Naive thymus-derived CD4-positive, alpha-beta T cell (primary cell): ENCODE results near the gene EPHA3. TPM values are rescaled to one million over a fixed set of nuclear protein-coding genes. Genes with fewer than 3 reads are reported as not detected.

Experiments used
- ATAC-seq: fragments of 150-1000 bp; cut with Tn5 transposase; 2 replicates; pipeline ENCODE4 v1.10.0; 2021; ENCODE audit warnings: mild to moderate bottlenecking, moderate library complexity
- CTCF ChIA-PET: fragments of 350-600 bp; sonication (Branson Sonifier 250); formaldehyde crosslinking; loops from one replicate; lab custom pipeline; 2021; ENCODE audit warnings: antibody characterized with exemption; lab: Charles Lee
- POLR2A ChIA-PET: fragments of 350-600 bp; sonication (Branson Sonifier 250); formaldehyde crosslinking; loops from one replicate; lab custom pipeline; 2021; ENCODE audit warnings: antibody characterized with exemption, inconsistent platforms; lab: Charles Lee
- DNase-seq, 9 donors: peaks; one replicate each; pipeline versions ENCODE4 v3.0.0 to v3.0.0-alpha.2; 2020 to 2022; ENCODE audit warnings: mixed read lengths in 1 of 9
- H3K27ac ChIP-seq: one replicate; pipeline ENCODE4 v1.7.0; 2013; ENCODE audit warnings: mild to moderate bottlenecking, low read depth, low read length, moderate library complexity
- H3K27me3 ChIP-seq, 2 donors: one replicate each; pipeline ENCODE4 v1.7.0; 2013; ENCODE audit warnings: low read length in 2 of 2, mild to moderate bottlenecking in 2 of 2, moderate library complexity in 2 of 2; ENCODE audit not compliant: control insufficient read depth in 2 of 2, insufficient read depth in 2 of 2
- H3K36me3 ChIP-seq, 3 experiments: 1 replicate in 2 of 3; 2 replicates in 1 of 3; pipeline ENCODE4 v1.7.0; 2013; ENCODE audit warnings: low read length in 3 of 3, mild to moderate bottlenecking in 3 of 3, moderate library complexity in 1 of 3; ENCODE audit not compliant: insufficient read depth in 3 of 3, control insufficient read depth in 2 of 3
- H3K4me1 ChIP-seq, 2 donors: one replicate each; pipeline ENCODE4 v1.7.0; 2013; ENCODE audit warnings: low read length in 2 of 2, mild to moderate bottlenecking in 2 of 2, moderate library complexity in 1 of 2; ENCODE audit not compliant: control insufficient read depth in 2 of 2, insufficient read depth in 2 of 2
- H3K4me3 ChIP-seq: 2 replicates; pipeline ENCODE4 v1.7.0; 2013; ENCODE audit warnings: mild to moderate bottlenecking, low read length
- H3K9me3 ChIP-seq, 3 experiments: 1 replicate in 2 of 3; 2 replicates in 1 of 3; pipeline ENCODE4 v1.7.0; 2013; ENCODE audit warnings: low read length in 3 of 3; ENCODE audit not compliant: control insufficient read depth in 2 of 3
- H3K27ac Mint-ChIP-seq, 9 donors: one replicate each; pipeline ENCODE4 v1.8.0; 2020 to 2022; ENCODE audit warnings: mixed read lengths in 9 of 9, mild to moderate bottlenecking in 8 of 9, moderate library complexity in 5 of 9, inconsistent platforms in 2 of 9
- H3K27me3 Mint-ChIP-seq, 5 donors: one replicate each; pipeline ENCODE4 v1.8.0; 2021 to 2022; ENCODE audit warnings: mixed read lengths in 5 of 5, mild to moderate bottlenecking in 1 of 5
- H3K36me3 Mint-ChIP-seq, 5 donors: one replicate each; pipeline ENCODE4 v1.8.0; 2020 to 2022; ENCODE audit warnings: mixed read lengths in 5 of 5, mild to moderate bottlenecking in 3 of 5, inconsistent platforms in 1 of 5
- H3K4me1 Mint-ChIP-seq, 7 donors: one replicate each; pipeline ENCODE4 v1.8.0; 2020 to 2022; ENCODE audit warnings: mixed read lengths in 7 of 7, mild to moderate bottlenecking in 3 of 7, inconsistent platforms in 1 of 7
- H3K4me3 Mint-ChIP-seq, 10 donors: one replicate each; pipeline ENCODE4 v1.8.0; 2020 to 2022; ENCODE audit warnings: mild to moderate bottlenecking in 10 of 10, mixed read lengths in 10 of 10, moderate library complexity in 6 of 10, inconsistent platforms in 2 of 10
- H3K9me3 Mint-ChIP-seq, 11 donors: one replicate each; pipeline ENCODE4 v1.8.0; 2020 to 2022; ENCODE audit warnings: mixed read lengths in 11 of 11, mild to moderate bottlenecking in 4 of 11, inconsistent platforms in 1 of 11, moderate library complexity in 1 of 11
- intact Hi-C, 2 donors: fragments of 100-400 bp; cut with micrococcal nuclease; formaldehyde crosslinking; loops; one replicate each; pipeline ENCODE4 v1.15.1; 2023
- polyA plus RNA-seq, 2 donors: library from polyadenylated mRNA; unstranded; fragments of 300-500 nt; fragmentation: Illumina TruSeq; gene quantifications; one replicate each; pipeline ENCODE4 v1.2.3, GENCODE V29; 2021
- total RNA-seq, 6 experiments: library from RNA in 5 of 6; stranded (reverse) in 5 of 6; gene quantifications; 1 replicate in 5 of 6; 2 replicates in 1 of 6; pipeline ENCODE4 v1.2.3 and lab custom pipeline; 2021 to 2026

The EPHA3 gene
- total and polyA plus RNA-seq, 7 experiments from 2014 or later, result not detected

GRCh38 chr3:89372456-89372855 lies 265.0 kb downstream of the EPHA3 start:
- H3K27me3 Mint-ChIP-seq, result no peaks in the 10 kb centered on the region
- no peak for ATAC-seq
- intact Hi-C loops, result no loop called here
- no peak overlapping the region for H3K27ac ChIP-seq
- no peak for DNase-seq
- no peak overlapping the region for H3K4me3 Mint-ChIP-seq
- H3K27ac Mint-ChIP-seq, result no peak overlapping the region
- no peaks in the 10 kb centered on the region for H3K4me1 ChIP-seq
- no peaks in the 10 kb centered on the region for H3K36me3 Mint-ChIP-seq
- no peaks in the 10 kb centered on the region for H3K36me3 ChIP-seq
- no peaks in the 10 kb centered on the region for H3K9me3 ChIP-seq
- H3K4me3 ChIP-seq, result no peak overlapping the region
- no peaks in the 10 kb centered on the region for H3K27me3 ChIP-seq
- ChIA-PET POLR2A (no interaction called here), CTCF (interaction anchor here (0.7 kb wide), 1 partner anchor 10 kb away, joined by 4 read pairs; no protein-coding TSS in a partner anchor)
- peaks cover 2 to 26% (median 10%) of the 10 kb centered on the region in 11 donors for H3K9me3 Mint-ChIP-seq
- no peaks in the 10 kb centered on the region for H3K4me1 Mint-ChIP-seq

- Histone ChIP-seq H3K27me3 (no peaks in the 10 kb centered on the region), H3K36me3 (no peaks in the 10 kb centered on the region), H3K9me3 (no peaks in the 10 kb centered on the region), H3K4me3 (no peak overlapping the region), H3K27ac (no peak overlapping the region), H3K4me1 (no peaks in the 10 kb centered on the region)
- no peak for DNase-seq
- ChIA-PET POLR2A (no interaction called here), CTCF (no interaction called here)
- H3K27me3 Mint-ChIP-seq, result no peaks in the 10 kb centered on the region
- no peaks in the 10 kb centered on the region for H3K4me1 Mint-ChIP-seq
- H3K9me3 Mint-ChIP-seq, result peaks cover 2 to 16% (median 7%) of the 10 kb centered on the region in 11 donors
- H3K36me3 Mint-ChIP-seq, result no peaks in the 10 kb centered on the region
- H3K4me3 Mint-ChIP-seq, result no peak overlapping the region
- intact Hi-C loops, result no loop called here
- no peak for ATAC-seq
- H3K27ac Mint-ChIP-seq, result no peak overlapping the region
Measured at GRCh38 chr3:89373434-89373833, 266.0 kb downstream of the EPHA3 start.

GRCh38 chr3:89375451-89375850 lies 268.0 kb downstream of the EPHA3 start:
- ChIA-PET POLR2A (no interaction called here), CTCF (no interaction called here)
- no peaks in the 10 kb centered on the region for H3K27me3 ChIP-seq
- no peak overlapping the region for H3K4me3 ChIP-seq
- no peak overlapping the region for H3K4me3 Mint-ChIP-seq
- H3K27ac Mint-ChIP-seq, result no peak overlapping the region
- DNase-seq (no peak), ATAC-seq (no peak)
- no peaks in the 10 kb centered on the region for H3K4me1 ChIP-seq
- H3K27ac ChIP-seq, result no peak overlapping the region
- H3K27me3 Mint-ChIP-seq, result no peaks in the 10 kb centered on the region
- H3K36me3 Mint-ChIP-seq, result no peaks in the 10 kb centered on the region
- intact Hi-C loops, result no loop called here
- no peaks in the 10 kb centered on the region for H3K9me3 ChIP-seq
- H3K4me1 Mint-ChIP-seq, result no peaks in the 10 kb centered on the region
- H3K9me3 Mint-ChIP-seq, result peaks cover 0 to 12% (median 3%) of the 10 kb centered on the region in 11 donors
- no peaks in the 10 kb centered on the region for H3K36me3 ChIP-seq

- no peak overlapping the region for H3K4me3 ChIP-seq
- H3K27ac ChIP-seq, result no peak overlapping the region
Measured at GRCh38 chr3:89380016-89380415, 272.6 kb downstream of the EPHA3 start.

GRCh38 chr3:89392991-89393390 lies 285.6 kb downstream of the EPHA3 start:
- Histone ChIP-seq H3K9me3 (no peaks in the 10 kb centered on the region), H3K4me3 (no peak overlapping the region), H3K4me1 (no peaks in the 10 kb centered on the region), H3K36me3 (no peaks in the 10 kb centered on the region), H3K27me3 (no peaks in the 10 kb centered on the region), H3K27ac (no peak overlapping the region)
- CTCF ChIA-PET, result no interaction called here
- ATAC-seq (no peak), DNase-seq (no peak)
- no peaks in the 10 kb centered on the region for H3K4me1 Mint-ChIP-seq
- intact Hi-C loops, result no loop called here
- H3K27me3 Mint-ChIP-seq, result no peaks in the 10 kb centered on the region
- POLR2A ChIA-PET, result no interaction called here
- no peaks in the 10 kb centered on the region for H3K36me3 Mint-ChIP-seq
- peaks cover 0 to 14% (median 2%) of the 10 kb centered on the region in 11 donors for H3K9me3 Mint-ChIP-seq
- H3K27ac Mint-ChIP-seq, result no peak overlapping the region
- no peak overlapping the region for H3K4me3 Mint-ChIP-seq

More at GRCh38 chr3:89380016-89380415, 272.6 kb downstream of the EPHA3 start:
- no peaks in the 10 kb centered on the region for H3K36me3 Mint-ChIP-seq
- no peaks in the 10 kb centered on the region for H3K4me1 Mint-ChIP-seq
- H3K27ac Mint-ChIP-seq, result no peak overlapping the region
- ChIA-PET POLR2A (no interaction called here), CTCF (no interaction called here)
- Histone ChIP-seq H3K9me3 (no peaks in the 10 kb centered on the region), H3K36me3 (no peaks in the 10 kb centered on the region), H3K27me3 (no peaks in the 10 kb centered on the region), H3K4me1 (no peaks in the 10 kb centered on the region)
- H3K9me3 Mint-ChIP-seq, result peaks cover 2 to 16% (median 5%) of the 10 kb centered on the region in 11 donors
- intact Hi-C loops, result no loop called here
- no peak for ATAC-seq
- no peak for DNase-seq
- H3K27me3 Mint-ChIP-seq, result no peaks in the 10 kb centered on the region
- no peak overlapping the region for H3K4me3 Mint-ChIP-seq

- ChIA-PET CTCF (no interaction called here), POLR2A (no interaction called here)
- H3K4me3 Mint-ChIP-seq, result no peak overlapping the region
- no peaks in the 10 kb centered on the region for H3K27me3 ChIP-seq
- DNase-seq (no peak), ATAC-seq (no peak)
- H3K27ac ChIP-seq, result no peak overlapping the region
- no peak overlapping the region for H3K27ac Mint-ChIP-seq
- H3K9me3 ChIP-seq, result no peaks in the 10 kb centered on the region
- no peak overlapping the region for H3K4me3 ChIP-seq
- no peaks in the 10 kb centered on the region for H3K36me3 Mint-ChIP-seq
- H3K36me3 ChIP-seq, result no peaks in the 10 kb centered on the region
- no peaks in the 10 kb centered on the region for H3K4me1 Mint-ChIP-seq
- no peaks in the 10 kb centered on the region for H3K4me1 ChIP-seq
- H3K9me3 Mint-ChIP-seq, result peaks cover 0 to 8% (median 1%) of the 10 kb centered on the region in 11 donors
- H3K27me3 Mint-ChIP-seq, result no peaks in the 10 kb centered on the region
- intact Hi-C loops, result no loop called here
Measured at GRCh38 chr3:89395456-89395855, 288.0 kb downstream of the EPHA3 start.

- Histone ChIP-seq H3K4me3 (no peak overlapping the region), H3K4me1 (no peaks in the 10 kb centered on the region), H3K27ac (no peak overlapping the region), H3K9me3 (no peaks in the 10 kb centered on the region), H3K27me3 (no peaks in the 10 kb centered on the region), H3K36me3 (no peaks in the 10 kb centered on the region)
- ChIA-PET CTCF (no interaction called here), POLR2A (no interaction called here)
- H3K9me3 Mint-ChIP-seq, result peaks cover 0 to 13% (median 1%) of the 10 kb centered on the region in 11 donors
- ATAC-seq (no peak), DNase-seq (no peak)
- no peaks in the 10 kb centered on the region for H3K27me3 Mint-ChIP-seq
- intact Hi-C loops, result no loop called here
- H3K36me3 Mint-ChIP-seq, result no peaks in the 10 kb centered on the region
- no peak overlapping the region for H3K27ac Mint-ChIP-seq
- no peaks in the 10 kb centered on the region for H3K4me1 Mint-ChIP-seq
- H3K4me3 Mint-ChIP-seq, result no peak overlapping the region
Measured at GRCh38 chr3:89395996-89396395, 288.6 kb downstream of the EPHA3 start.
